Activated CD4-positive, CD25-positive, alpha-beta regulatory T cell (primary cell): ENCODE results near the gene DNAJC7.
"Not testable (repeated sequence)": the region's sequence is repeated elsewhere in the genome, so short reads cannot be mapped to it uniquely, and the experiment has no call there.

ENCODE experiments used
- DNase-seq, 4 experiments: peaks; one replicate each; lab custom pipeline; 2025; lab: John Stamatoyannopoulos, UW

The DNAJC7 gene

DNA sequence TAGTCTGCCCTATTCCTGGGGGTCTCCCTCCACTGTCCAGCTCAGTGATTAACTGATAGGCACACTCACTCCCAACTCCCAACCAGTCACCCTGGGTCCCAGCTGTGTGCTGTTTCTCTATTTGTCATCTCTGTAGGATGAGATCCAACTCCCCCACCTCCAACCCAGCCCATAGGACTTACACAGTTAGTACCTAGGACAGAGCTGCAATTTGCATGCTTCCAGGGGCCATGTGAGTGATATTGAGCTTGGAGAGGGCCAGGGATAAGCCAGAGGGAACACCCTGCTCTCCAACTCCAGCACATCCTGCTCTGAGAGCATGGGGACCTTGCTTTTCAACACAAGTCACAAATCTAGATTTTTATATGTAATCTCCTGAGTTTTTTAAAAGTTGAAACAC lies 24.4 kb upstream of the DNAJC7 start:
- DNase-seq = no peak

DNA sequence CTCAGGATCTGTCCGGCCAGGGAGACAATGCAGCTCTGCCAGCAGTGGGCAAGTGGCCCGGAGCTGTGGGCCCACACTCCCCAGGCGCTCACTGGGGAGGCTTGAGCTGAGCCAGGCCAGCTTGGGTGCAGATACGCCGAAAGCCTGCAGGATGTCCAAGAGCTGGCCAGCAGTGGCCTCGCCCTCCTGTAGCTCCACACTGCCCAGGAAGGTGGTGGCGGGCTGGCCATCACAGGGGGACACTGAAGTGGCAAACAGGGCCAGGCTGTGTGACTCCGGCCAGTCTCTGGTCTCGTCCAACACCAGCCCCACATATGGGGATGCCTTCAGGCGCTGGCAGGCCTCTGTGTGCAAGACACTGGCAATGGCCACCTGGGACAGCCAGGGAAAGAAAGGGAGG lies 23.6 kb upstream of the DNAJC7 start:
- no peak for DNase-seq

- DNase-seq = no peak
Observed at GRCh38 chr17:42039794-42040763, 22.8 kb upstream of the DNAJC7 start.

DNA sequence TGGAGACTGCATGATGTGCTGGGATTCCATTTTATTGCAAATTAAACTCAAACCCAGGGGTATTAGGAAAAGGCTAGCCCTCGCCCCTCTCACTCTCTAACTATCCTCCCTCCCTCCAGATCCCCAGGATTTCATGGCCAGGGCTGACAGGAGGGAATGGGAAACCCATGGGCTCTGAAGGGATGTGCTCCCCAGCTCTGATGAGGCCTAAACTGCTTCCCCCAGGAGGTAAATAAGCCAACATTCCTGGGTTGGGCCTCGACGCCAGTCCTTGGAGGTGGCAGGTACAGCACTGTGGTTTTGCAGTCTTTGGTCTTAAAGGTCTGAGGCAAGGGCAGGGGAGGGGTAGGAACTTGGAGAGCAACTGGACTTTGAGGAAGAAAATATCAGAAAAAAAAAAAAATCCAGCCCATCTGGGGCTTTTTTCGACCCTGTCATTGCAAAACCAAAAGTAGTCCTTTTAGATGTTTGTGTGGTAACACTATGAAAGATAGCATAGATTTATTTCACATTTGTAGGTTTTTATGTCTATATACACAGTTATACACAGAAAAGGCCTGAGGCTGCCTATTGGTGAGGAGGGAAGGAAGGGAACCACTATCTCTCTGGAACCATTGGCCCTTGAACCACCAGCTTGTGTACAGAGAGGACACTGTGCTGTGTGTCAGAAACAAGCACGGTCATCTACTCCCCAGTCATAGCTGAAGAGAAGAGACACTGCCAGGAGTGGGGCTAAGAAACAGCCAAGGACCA lies 21.2 kb upstream of the DNAJC7 start:
- DNase-seq = no peak

DNA sequence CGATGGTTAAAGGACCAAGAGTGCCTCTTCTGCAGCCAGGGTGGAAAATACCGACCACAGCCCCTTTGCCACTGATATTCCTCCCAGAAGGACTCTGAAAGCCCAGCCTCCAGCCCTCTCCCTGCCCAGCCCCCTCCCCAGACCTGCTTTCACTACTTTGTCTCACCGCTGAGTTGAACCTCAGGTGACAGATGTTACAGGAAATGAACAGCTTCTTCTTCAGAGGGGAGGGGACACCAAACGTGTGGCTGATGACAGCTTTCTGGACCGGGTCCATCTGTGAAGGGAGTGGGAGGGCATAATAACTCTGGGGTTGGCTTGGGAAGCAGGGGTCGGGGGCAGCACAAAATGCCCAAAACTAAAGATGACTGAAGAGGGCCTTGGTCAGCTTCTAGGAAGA lies 16.8 kb upstream of the DNAJC7 start:
- DNase-seq = no peak

DNA sequence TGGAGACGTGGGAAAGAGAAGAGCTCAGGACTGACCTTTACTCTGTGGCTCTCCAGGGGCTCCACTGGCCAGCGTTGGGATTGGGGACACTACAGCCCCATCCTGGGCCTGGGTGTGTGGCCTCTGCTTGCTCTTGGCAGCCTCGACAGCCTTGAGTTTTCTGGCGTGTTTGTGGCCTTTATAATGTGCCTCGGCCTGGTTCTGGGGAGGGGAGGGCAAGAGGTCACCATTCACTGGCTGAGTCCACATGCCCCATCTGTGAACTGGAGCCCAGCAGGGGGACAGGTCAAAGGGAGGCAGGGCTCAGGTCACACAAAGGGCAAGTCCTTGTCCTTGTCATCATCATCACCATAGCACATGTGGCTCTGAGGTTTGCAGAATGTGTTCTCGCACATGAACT lies 14.3 kb upstream of the DNAJC7 start:
- no peak for DNase-seq

DNA sequence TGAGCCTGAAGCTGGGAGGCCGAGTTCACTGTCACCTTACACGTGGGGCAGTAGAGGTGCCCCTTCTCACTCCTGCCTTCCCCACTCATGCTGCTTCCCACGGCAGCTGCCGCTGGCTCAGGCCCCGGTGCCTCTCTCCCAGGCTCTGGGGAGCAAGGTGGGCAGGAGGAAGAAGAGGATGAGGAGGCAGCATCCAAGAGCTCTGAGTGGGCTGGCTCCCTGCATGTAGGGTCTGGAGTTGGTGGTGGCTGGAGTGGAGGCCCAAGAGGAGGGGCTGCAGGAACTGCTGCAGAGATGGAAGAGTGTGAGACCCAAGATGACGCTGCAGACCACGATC lies 11.5 kb upstream of the DNAJC7 start:
- no peak for DNase-seq

DNA sequence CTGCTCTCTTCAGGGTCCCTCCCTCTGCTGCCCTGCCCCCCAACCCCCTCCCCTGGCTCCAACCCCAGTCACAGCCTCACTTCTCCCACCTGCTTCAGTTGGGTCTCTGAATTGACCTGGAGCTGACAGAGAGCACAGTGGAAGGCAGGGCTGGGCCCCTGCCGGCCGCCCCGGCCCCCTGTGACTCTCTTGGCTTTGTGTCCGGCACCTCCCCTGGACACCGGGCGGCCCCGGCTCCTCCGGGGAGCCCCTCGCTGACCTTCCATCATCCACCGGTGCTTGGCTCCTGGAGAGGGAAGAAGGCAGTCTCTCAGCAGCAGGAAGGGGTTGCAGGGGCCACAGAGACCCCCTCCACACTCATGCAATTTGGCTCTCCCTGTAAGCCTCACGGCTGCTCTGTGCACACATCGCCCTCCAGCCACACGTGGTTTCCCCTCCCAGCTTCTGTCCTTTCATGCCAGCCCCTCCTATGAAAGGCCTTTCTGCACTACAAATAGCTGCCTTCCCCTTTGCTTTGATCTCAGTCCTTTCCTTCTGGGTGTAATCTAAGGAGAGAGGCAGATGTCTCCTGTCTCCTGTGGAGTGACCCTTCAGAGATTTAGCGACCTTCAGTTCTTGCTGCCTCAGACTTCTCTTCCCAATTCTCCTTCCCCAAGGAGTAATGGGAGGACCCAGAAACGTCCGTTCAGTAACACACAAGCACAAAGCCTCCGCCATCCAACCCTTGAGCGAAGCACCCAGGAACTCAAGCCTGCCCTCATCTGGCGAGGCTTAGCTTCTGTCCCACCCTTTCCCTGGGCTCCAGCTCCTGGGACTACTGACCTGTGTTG lies 10.9 kb upstream of the DNAJC7 start:
- DNase-seq = no peak

DNA sequence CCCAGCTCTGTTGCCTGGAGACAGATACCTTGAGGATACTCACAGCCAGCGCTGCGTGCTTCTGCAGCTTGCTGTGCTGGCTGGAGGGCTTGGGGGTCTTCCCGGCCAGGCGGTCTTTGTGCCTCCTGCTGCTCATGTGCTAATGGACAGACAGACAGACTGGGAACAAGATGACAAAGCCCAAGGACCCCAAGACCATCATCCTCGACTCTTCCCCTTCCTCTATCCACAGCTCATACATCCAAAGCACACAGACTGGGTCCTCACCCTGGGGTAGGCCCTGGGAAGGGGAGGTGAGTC lies 10.3 kb upstream of the DNAJC7 start:
- no peak for DNase-seq

GRCh38 chr17:42026857-42027589 lies 9.8 kb upstream of the DNAJC7 start:
- no peak for DNase-seq

- no peak for DNase-seq
Observed at GRCh38 chr17:42025936-42026335, 8.7 kb upstream of the DNAJC7 start.

GRCh38 chr17:42025191-42025579 lies 7.9 kb upstream of the DNAJC7 start:
- no peak for DNase-seq

DNA sequence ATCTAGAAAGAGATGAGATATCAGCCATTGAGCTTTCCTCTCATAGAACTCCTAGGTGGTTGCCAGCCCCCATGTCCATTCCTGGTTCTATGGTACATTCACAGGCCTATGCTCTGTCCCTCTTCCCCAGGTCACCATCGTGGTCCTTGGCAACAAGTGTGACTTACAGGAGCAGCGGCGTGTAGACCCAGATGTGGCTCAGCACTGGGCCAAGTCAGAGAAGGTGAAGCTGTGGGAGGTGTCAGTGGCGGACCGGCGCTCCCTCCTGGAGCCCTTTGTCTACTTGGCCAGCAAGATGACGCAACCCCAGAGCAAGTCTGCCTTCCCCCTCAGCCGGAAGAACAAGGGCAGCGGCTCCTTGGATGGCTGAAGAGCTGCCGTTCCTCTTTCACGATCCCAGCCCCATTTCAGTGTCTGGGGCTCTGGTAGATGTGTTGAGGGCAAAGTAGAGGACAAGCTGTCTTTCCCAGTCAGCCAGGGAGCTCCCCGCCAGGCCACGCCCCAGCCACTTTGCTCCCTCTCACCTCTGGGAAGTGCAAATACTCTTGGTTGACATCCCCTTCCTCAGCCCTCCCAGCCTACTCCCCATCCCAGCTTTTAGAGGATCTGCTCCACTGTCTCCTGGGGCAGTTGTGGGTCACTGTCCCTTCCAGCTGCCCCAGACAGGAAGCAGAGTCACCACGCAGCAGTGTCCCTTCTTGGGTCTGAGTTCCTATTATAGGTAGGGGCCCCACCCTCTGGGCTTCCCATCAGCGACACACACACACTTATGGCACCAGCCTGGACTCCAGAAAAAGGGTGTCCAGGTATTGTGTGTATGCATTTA lies 6.5 kb upstream of the DNAJC7 start:
- DNase-seq = no peak

DNA sequence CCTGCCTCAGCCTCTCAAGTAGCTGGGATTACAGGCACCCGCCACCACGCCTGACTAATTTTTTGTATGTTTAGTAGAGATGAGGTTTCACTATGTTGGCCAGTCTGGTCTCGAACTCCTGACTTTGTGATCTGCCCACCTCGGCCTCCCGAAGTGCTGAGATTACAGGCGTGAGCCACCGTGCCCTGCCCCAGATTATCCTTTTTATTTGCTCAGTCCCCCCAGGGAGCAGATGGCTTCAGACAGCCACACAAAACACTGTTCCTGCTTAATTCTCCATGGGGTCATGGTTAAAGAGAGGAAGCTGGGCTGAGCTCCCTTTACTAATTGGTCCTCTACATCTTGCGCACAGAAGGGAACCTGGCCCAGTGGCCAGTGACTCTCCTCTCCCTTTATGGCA lies 3.6 kb upstream of the DNAJC7 start:
- not testable (repeated sequence) for DNase-seq

DNA sequence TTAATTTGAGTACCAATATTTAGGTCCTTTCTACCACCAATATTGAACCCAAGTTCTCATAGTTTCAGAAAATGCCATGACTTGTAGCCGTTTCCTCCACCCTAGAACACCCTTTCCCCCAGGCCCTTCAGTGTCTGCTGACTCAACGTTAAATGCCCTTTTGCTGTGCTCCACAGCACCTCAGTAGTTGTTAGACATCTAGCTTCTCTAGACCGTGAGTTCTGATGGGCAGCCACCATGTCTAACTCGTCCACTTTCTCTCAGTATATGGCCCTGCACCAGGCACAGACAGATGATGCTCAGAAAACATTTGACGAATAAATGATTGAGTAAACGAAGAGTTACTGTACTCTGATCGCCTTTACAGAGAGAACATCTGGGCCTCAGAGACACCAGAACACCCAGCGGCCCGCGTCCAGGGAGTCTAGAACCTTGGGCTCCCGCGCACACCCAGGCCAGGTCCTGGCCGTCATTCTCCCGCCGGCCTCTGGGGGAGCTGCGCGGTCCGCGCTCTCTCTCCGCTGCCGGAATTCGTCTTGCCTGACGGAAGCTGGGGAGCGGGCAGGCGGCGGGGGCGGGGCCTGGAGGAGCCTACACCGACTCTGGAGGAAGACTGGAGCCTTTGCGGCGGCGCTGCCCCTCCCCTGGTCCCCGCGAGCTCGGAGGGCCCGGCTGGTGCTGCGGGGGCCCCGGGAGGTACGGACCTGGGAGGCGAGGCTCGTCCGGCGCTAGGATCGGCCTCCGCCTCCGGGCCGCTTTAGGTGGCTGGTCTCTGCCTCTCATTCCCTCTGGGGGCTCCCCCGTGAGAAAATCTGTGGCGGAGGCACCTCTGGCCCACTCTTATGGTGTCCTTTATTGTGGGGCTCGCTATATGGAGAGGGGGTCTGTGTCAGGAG lies 2.5 kb upstream of the DNAJC7 start, which contains the start of gene NKIRAS2:
Gene NKIRAS2, plus strand, starts transcription at position 582 of the 896 bp plus-strand sequence. CDS start 1,488 bp downstream, outside the sequence.
- DNase-seq = peak; percentile 86 to 91 (median 88)

DNA sequence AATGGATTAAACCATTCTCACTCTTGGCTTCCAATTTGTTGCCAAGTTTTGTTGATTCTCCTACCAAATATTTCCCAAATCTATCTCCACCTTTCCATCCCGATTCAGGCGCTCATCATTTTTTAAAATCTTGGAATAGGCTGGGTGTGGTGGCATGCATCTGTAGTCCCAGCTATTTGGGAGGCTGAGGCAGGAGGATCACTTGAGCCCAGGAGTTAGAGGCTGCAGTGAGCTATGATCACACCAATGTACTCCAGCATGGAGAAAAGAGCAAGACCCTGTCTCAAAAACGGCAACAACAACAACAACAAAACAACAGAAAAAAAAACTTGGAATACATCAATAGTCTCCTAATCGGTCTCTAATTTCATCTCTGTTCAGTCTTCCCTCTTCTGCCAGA lies 1.7 kb upstream of the DNAJC7 start:
- no peak for DNase-seq

DNA sequence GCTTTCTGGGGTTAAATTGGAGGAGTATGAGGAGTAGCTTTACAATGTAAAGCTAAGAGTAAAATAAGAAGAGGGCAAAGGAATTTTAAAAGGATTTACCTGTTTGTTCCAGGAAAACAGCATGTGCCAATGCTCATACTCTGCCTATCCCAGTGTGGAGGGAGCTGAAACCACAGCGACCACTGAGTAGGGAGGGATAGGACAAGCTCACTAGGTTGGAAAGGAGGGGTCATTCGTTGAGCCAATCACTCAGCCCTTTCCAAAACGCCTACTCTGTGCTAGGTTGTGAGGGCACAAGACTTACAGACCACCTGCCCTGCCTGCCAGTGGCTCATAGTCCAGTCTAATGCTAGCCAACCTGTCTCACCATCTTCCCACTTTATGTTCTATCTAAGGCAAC lies 1.1 kb upstream of the DNAJC7 start:
- DNase-seq = no peak

DNA sequence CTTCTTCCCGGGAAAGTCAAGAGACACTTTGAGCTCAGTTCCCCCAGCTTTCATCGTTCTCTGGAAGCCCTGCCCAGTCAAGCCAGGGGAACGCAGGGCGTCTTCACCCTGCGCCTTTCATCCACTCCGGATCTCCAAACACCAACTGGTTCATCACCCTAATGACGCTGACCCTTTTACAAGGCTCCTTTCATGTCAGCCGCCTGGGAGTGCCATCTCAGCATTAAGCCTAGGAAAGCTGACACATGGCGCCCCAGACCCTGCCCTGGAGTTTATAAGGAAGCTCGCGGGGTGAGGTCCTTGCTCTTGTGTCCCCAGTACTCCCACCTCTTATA lies 594 bp upstream of the DNAJC7 start:
- DNase-seq = no peak

- DNase-seq = no peak
Observed at GRCh38 chr17:42016411-42016831, 818 bp downstream of the DNAJC7 start.

GRCh38 chr17:42013740-42014139 lies 3.5 kb downstream of the DNAJC7 start:
- DNase-seq = not testable (repeated sequence)
